Upper lobe of right lung (tissue), 1 donor: ENCODE data around the gene API5. TPM values are rescaled to one million over a fixed set of nuclear protein-coding genes. Genes with fewer than 3 reads are reported as not detected.

ENCODE experiments used
- ATAC-seq: fragments of 200-7000 bp; cut with Tn5 transposase; one replicate; pipeline ENCODE4 v1.9.1; 2020; ENCODE audit warnings: mild to moderate bottlenecking, moderate library complexity
- DNase-seq: peaks from one replicate; pipeline ENCODE4 v3.0.0-alpha.2; 2020
- H3K27ac ChIP-seq: fragments of 200-600 bp; one replicate; pipeline ENCODE4 v1.8.0; 2022
- H3K27me3 ChIP-seq: fragments of 200-600 bp; one replicate; pipeline ENCODE4 v1.8.0; 2022; ENCODE audit warnings: mild to moderate bottlenecking
- H3K36me3 ChIP-seq: fragments of 200-600 bp; one replicate; pipeline ENCODE4 v1.8.0; 2022
- H3K4me1 ChIP-seq: fragments of 200-600 bp; one replicate; pipeline ENCODE4 v1.8.0; 2022
- H3K4me3 ChIP-seq: fragments of 200-600 bp; one replicate; pipeline ENCODE4 v1.8.0; 2022; ENCODE audit warnings: mild to moderate bottlenecking
- H3K9me3 ChIP-seq: fragments of 200-600 bp; one replicate; pipeline ENCODE4 v1.8.0; 2022
- CTCF ChIP-seq: fragments of 200-600 bp; IDR thresholded peaks from one replicate; pipeline ENCODE4 v1.8.0; 2022; ENCODE audit warnings: antibody characterized with exemption
- intact Hi-C: fragments of 100-400 bp; cut with DNase I; formaldehyde crosslinking; loops from one replicate; pipeline ENCODE4 v1.11.0; 2022
- total RNA-seq: library from RNA; stranded (reverse); fragmentation: NEBNext Ultra II Directional; extraction: Animal tissue kit (Norgen Biotek cat#: 25700); gene quantifications from one replicate; pipeline ENCODE4 v1.2.1, GENCODE V29; 2021
- donor health status: DM: no; HTN: yes; CAD: no; lungs with severe emphysema.

Gene API5
- total RNA-seq, 1 donor from 2014 or later, result 76.5 TPM

GRCh38 chr11:43278193-43278956 is 33.4 kb upstream of the API5 start:
- ATAC-seq, result no peak

GRCh38 chr11:43282607-43283440 is 29.0 kb upstream of the API5 start:
- H3K27ac ChIP-seq, result no peak overlapping the region
- peak; percentile 86 for TF ChIP-seq CTCF
- no peaks in the 10 kb centered on the region for H3K4me1 ChIP-seq
- peaks cover 12% of the 10 kb centered on the region for H3K27me3 ChIP-seq
- DNase-seq (peak; percentile 67), ATAC-seq (peak; percentile 59)
- intact Hi-C loops, result no loop called here
- no peaks in the 10 kb centered on the region for H3K9me3 ChIP-seq
- H3K36me3 ChIP-seq, result no peaks in the 10 kb centered on the region
- H3K4me3 ChIP-seq, result no peak overlapping the region

More at GRCh38 chr11:43278193-43278956, 33.4 kb upstream of the API5 start:
- H3K4me1 ChIP-seq, result no peaks in the 10 kb centered on the region
- intact Hi-C loops, result no loop called here
- H3K27me3 ChIP-seq, result peaks cover 12% of the 10 kb centered on the region
- H3K36me3 ChIP-seq, result no peaks in the 10 kb centered on the region
- H3K4me3 ChIP-seq, result no peak overlapping the region
- no peak overlapping the region for H3K27ac ChIP-seq
- no peak for TF ChIP-seq CTCF
- H3K9me3 ChIP-seq, result no peaks in the 10 kb centered on the region
- no peak for DNase-seq

- DNase-seq, result no peak
- H3K36me3 ChIP-seq, result no peaks in the 10 kb centered on the region
- H3K27ac ChIP-seq, result no peak overlapping the region
- H3K4me1 ChIP-seq, result no peaks in the 10 kb centered on the region
- no peaks in the 10 kb centered on the region for H3K9me3 ChIP-seq
- intact Hi-C loops, result no loop called here
- no peak overlapping the region for H3K4me3 ChIP-seq
- H3K27me3 ChIP-seq, result peaks cover 9% of the 10 kb centered on the region
- TF ChIP-seq CTCF, result no peak
- ATAC-seq, result no peak
These were observed 26.0 kb upstream of the API5 start for GRCh38 chr11:43285826-43286225.

GRCh38 chr11:43289368-43289767 is 22.4 kb upstream of the API5 start:
- Histone ChIP-seq H3K27me3 (no peaks in the 10 kb centered on the region), H3K9me3 (no peaks in the 10 kb centered on the region), H3K27ac (no peak overlapping the region), H3K4me1 (no peaks in the 10 kb centered on the region), H3K4me3 (no peak overlapping the region), H3K36me3 (no peaks in the 10 kb centered on the region)
- intact Hi-C loops, result no loop called here
- TF ChIP-seq CTCF, result no peak
- ATAC-seq (no peak), DNase-seq (no peak)

GRCh38 chr11:43298397-43298796 is 13.4 kb upstream of the API5 start:
- no peak for TF ChIP-seq CTCF
- Histone ChIP-seq H3K4me1 (no peaks in the 10 kb centered on the region), H3K9me3 (no peaks in the 10 kb centered on the region), H3K4me3 (no peak overlapping the region), H3K36me3 (no peaks in the 10 kb centered on the region), H3K27ac (no peak overlapping the region), H3K27me3 (no peaks in the 10 kb centered on the region)
- ATAC-seq (no peak), DNase-seq (no peak)
- intact Hi-C loops, result no loop called here
